Common myeloid progenitor, CD34-positive (primary cell): ENCODE results near the gene RBM38.

Experiments
- CTCF ChIA-PET: fragments of 350-600 bp; sonication (Branson Sonifier 250); formaldehyde crosslinking; loops from one replicate; lab custom pipeline; 2021; ENCODE audit warnings: antibody characterized with exemption; lab: Charles Lee
- POLR2A ChIA-PET: fragments of 350-600 bp; sonication (Branson Sonifier 250); formaldehyde crosslinking; loops from one replicate; lab custom pipeline; 2021; ENCODE audit warnings: antibody characterized with exemption; lab: Charles Lee
- DNase-seq, 3 donors: peaks; one replicate each; pipeline versions ENCODE4 v3.0.0 to v3.0.0-alpha.2; 2013
- H3K27ac ChIP-seq, 2 experiments: 1 replicate in 1 of 2; 2 replicates in 1 of 2; pipeline ENCODE4 v1.7.0; 2013; ENCODE audit warnings: inconsistent platforms in 2 of 2, low read length in 2 of 2, mild to moderate bottlenecking in 2 of 2, low read depth in 1 of 2, moderate library complexity in 1 of 2; ENCODE audit not compliant: severe bottlenecking in 2 of 2, insufficient read depth in 1 of 2, poor library complexity in 1 of 2
- H3K27me3 ChIP-seq, 5 experiments: replicated peaks in 2 of 5; 1 replicate in 3 of 5; 2 replicates in 2 of 5; pipeline versions ENCODE4 v1.6.1 to v1.7.0; 2013; ENCODE audit warnings: low read length in 4 of 5, mild to moderate bottlenecking in 2 of 5, moderate library complexity in 2 of 5, inconsistent platforms in 1 of 5; ENCODE audit not compliant: insufficient read depth in 5 of 5, control insufficient read depth in 4 of 5
- H3K36me3 ChIP-seq, 4 experiments: 1 replicate in 2 of 4; 2 replicates in 2 of 4; pipeline versions ENCODE4 v1.6.1 to v1.7.0; 2013; ENCODE audit warnings: low read length in 3 of 4, control low read depth in 1 of 4, mild to moderate bottlenecking in 1 of 4; ENCODE audit not compliant: control insufficient read depth in 4 of 4, insufficient read depth in 4 of 4
- H3K4me1 ChIP-seq, 4 experiments: 1 replicate in 3 of 4; 2 replicates in 1 of 4; pipeline versions ENCODE4 v1.6.1 to v1.7.1; 2013; ENCODE audit warnings: low read length in 3 of 4, mild to moderate bottlenecking in 3 of 4, control low read depth in 1 of 4, inconsistent platforms in 1 of 4, moderate library complexity in 1 of 4; ENCODE audit not compliant: control insufficient read depth in 4 of 4, insufficient read depth in 4 of 4; ENCODE audit errors: control extremely low read depth in 1 of 4
- H3K4me3 ChIP-seq, 7 experiments: 1 replicate in 4 of 7; 2 replicates in 3 of 7; pipeline versions ENCODE4 v1.5.1 to v1.7.0; 2013; ENCODE audit warnings: mild to moderate bottlenecking in 7 of 7, low read length in 6 of 7, moderate library complexity in 6 of 7, inconsistent platforms in 2 of 7, low read depth in 2 of 7, control low read depth in 1 of 7; ENCODE audit not compliant: insufficient read depth in 4 of 7, control insufficient read depth in 1 of 7; ENCODE audit errors: extremely low read depth in 1 of 7
- H3K9me3 ChIP-seq, 5 experiments: 1 replicate in 4 of 5; 2 replicates in 1 of 5; pipeline versions ENCODE4 v1.6.1 to v1.7.1; 2013; ENCODE audit warnings: low read length in 4 of 5, mild to moderate bottlenecking in 2 of 5, inconsistent platforms in 1 of 5, low read depth in 1 of 5, moderate library complexity in 1 of 5; ENCODE audit not compliant: control insufficient read depth in 4 of 5, insufficient read depth in 2 of 5; ENCODE audit errors: control extremely low read depth in 1 of 5
- WGBS: methylation state at CpG from one replicate; pipeline ENCODE4 v1.1.5; 2013; ENCODE audit not compliant: insufficient coverage; 5-methylcytosine and 5-hydroxymethylcytosine counted together

Gene RBM38

GRCh38 chr20:57411406-57412283 lies 20.4 kb downstream of the RBM38 start:
- H3K27me3 ChIP-seq = no peaks in the 10 kb centered on the region

DNA sequence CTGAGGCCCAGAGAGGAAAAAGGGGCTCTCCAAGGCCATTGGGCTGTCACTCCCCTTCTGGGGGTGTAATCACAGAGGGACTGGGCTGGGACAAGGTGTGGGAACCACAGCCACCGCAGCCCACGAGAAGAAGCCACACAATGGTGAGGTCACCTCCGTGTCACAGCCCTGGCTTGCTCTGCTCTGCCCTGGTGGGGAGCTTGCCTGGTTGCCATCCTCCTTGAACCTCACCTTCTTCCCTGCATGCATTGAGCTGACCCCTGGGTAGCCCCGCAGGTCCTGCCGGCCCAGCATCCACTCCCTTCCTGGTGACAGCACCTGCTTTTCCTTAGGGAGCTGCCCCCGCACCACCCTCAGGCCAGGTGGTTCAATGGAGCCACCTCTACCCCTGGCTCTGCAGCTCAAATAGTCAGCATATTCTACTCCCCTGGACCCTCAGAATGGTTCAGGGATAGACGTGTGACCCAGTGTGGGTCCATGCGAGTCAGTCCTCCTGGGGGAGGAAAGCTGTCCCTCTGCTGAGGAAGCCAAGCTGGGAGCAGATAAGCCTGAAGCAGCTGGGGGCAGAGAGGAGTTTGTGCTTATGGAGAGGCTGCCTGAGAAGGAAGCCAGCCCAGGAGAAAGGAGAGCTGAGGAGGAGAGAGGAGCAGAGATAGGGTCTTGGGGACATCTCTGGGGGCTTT lies 21.3 kb downstream of the RBM38 start:
- no peak overlapping the region for H3K27ac ChIP-seq
- CTCF ChIA-PET = interaction anchor here (0.9 to 2.0 kb wide), 14 partner anchors 8 to 87 kb away, joined by 3 to 12 read pairs (median 4); no protein-coding TSS in a partner anchor
- H3K4me1 ChIP-seq = peaks cover 0 to 27% (median 9%) of the 10 kb centered on the region in 4 experiments
- POLR2A ChIA-PET = interaction anchor here (0.6 to 1.1 kb wide), 3 partner anchors 11 to 64 kb away, joined by 3 read pairs; no protein-coding TSS in a partner anchor
- peaks cover 2 to 14% (median 11%) of the 10 kb centered on the region in 4 experiments for H3K36me3 ChIP-seq
- no peaks in the 10 kb centered on the region for H3K9me3 ChIP-seq
- peak in 1 of 3 donors; percentile 24 for DNase-seq
- H3K27me3 ChIP-seq = no peaks in the 10 kb centered on the region
- WGBS = 87% methylated on average over 7 of the region's 8 CpGs
- H3K4me3 ChIP-seq = no peak overlapping the region

More at GRCh38 chr20:57411406-57412283, 20.4 kb downstream of the RBM38 start:
- Histone ChIP-seq H3K36me3 (peaks cover 2 to 19% (median 11%) of the 10 kb centered on the region in 4 experiments), H3K9me3 (no peaks in the 10 kb centered on the region), H3K27ac (no peak overlapping the region), H3K4me3 (no peak overlapping the region), H3K4me1 (peaks cover 0 to 27% (median 9%) of the 10 kb centered on the region in 4 experiments)
- ChIA-PET POLR2A (interaction anchor here (0.6 kb wide), 1 partner anchor 65 kb away, joined by 3 read pairs; no protein-coding TSS in a partner anchor), CTCF (interaction anchor here (1.2 to 2.0 kb wide), 6 partner anchors 7 to 46 kb away, joined by 3 to 12 read pairs (median 5); no protein-coding TSS in a partner anchor)
- WGBS = 98% methylated on average over 29 of the region's 31 CpGs
- DNase-seq = no peak

DNA sequence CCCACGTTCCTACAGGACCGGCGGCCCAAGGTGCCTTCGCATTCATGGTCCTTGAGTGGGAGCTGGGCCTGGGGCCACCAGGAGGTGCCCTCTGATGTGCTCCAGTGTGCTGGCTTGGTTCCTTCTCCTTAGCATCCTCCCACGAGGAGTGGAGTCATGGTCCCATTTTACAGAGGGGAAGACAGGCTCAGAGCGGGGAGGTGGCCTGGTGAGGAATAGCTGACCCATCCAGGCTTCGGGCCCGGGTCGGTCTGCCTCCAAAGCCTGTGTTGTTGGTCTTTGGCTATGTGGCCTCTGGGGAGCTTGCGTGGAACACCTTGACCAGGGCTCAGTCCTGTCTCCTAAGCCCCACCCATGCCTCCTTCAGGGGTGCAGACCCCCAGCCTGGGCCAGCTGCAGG lies 22.8 kb downstream of the RBM38 start:
- WGBS = 98% methylated on average over 6 of the region's 10 CpGs
- Histone ChIP-seq H3K4me3 (no peak overlapping the region), H3K27ac (no peak overlapping the region), H3K9me3 (no peaks in the 10 kb centered on the region), H3K36me3 (peaks cover 0 to under 1% (median 0%) of the 10 kb centered on the region in 4 experiments), H3K4me1 (peaks cover 0 to 24% (median 9%) of the 10 kb centered on the region in 4 experiments), H3K27me3 (no peaks in the 10 kb centered on the region)
- ChIA-PET POLR2A (no interaction called here), CTCF (interaction anchor here (1.1 to 2.0 kb wide), 9 partner anchors 15 to 82 kb away, joined by 3 to 9 read pairs (median 5); no protein-coding TSS in a partner anchor)
- DNase-seq = no peak

DNA sequence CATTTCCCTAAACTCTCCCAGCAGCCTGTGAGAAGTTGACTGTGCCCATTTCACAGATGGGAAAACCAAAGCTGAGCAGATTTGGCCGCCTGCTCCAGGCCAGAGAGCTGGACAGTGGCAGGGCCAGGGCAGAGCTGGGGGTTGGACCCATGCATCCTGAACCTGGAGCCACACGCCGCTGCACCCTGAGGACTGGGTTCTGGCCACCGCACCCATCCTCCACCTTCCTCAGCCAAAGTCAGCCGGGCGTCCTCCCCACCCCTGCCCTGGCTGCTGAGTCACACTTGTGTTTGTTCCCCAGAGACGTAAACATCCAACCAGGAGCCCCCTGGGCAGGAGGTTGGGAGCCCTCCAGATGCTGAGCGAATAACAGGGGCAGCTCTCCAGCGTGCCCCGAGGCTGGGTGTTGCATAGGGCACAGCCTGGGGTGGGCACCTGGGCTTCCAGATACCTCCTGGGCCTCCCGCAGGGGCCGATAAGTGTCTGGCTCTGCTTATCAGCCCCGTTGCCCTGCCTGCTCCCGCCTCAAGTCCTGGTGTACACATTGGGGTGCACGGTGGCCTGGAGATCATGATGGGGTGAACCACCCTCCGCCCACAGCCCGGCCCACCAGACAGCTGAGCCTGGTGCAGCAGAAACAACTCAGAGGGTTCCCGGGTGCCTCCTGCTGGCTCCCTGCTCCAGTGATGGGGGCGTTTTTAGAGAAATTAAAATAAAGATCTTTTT lies 23.8 kb downstream of the RBM38 start:
- POLR2A ChIA-PET = interaction anchor here (0.5 kb wide), 1 partner anchor 79 kb away, joined by 3 read pairs; no protein-coding TSS in a partner anchor
- no peaks in the 10 kb centered on the region for H3K27me3 ChIP-seq
- no peaks in the 10 kb centered on the region for H3K9me3 ChIP-seq
- no peak overlapping the region for H3K4me3 ChIP-seq
- H3K4me1 ChIP-seq = peaks cover 0 to 18% (median 5%) of the 10 kb centered on the region in 4 experiments
- CTCF ChIA-PET = interaction anchor here (0.8 to 2.0 kb wide), 5 partner anchors 9 to 20 kb away, joined by 3 to 6 read pairs (median 5); no protein-coding TSS in a partner anchor
- H3K27ac ChIP-seq = peak overlapping the region in 1 of 2 experiments; percentile 9
- no peaks in the 10 kb centered on the region for H3K36me3 ChIP-seq
- WGBS = 55% methylated on average over 14 of the region's 19 CpGs
- peak; percentile 60 to 86 (median 78) for DNase-seq

- peak in 1 of 3 donors; percentile 26 for DNase-seq
- Histone ChIP-seq H3K27me3 (no peaks in the 10 kb centered on the region), H3K4me3 (no peak overlapping the region), H3K9me3 (no peaks in the 10 kb centered on the region), H3K27ac (no peak overlapping the region), H3K4me1 (peaks cover 0 to 13% (median 3%) of the 10 kb centered on the region in 4 experiments), H3K36me3 (no peaks in the 10 kb centered on the region)
- whole genome bisulfite sequencing = 88% methylated on average over 6 of the region's 11 CpGs
- POLR2A ChIA-PET = interaction anchor here (0.5 kb wide), 1 partner anchor 28 kb away, joined by 3 read pairs; no protein-coding TSS in a partner anchor
- CTCF ChIA-PET = interaction anchor here (1.2 to 2.0 kb wide), 5 partner anchors 10 to 20 kb away, joined by 3 to 6 read pairs (median 4); no protein-coding TSS in a partner anchor
These were observed 24.6 kb downstream of the RBM38 start for GRCh38 chr20:57415771-57416170.

GRCh38 chr20:57416296-57417022 lies 25.3 kb downstream of the RBM38 start:
- Histone ChIP-seq H3K9me3 (no peaks in the 10 kb centered on the region), H3K27ac (no peak overlapping the region), H3K36me3 (no peaks in the 10 kb centered on the region), H3K27me3 (no peaks in the 10 kb centered on the region), H3K4me1 (peaks cover 0 to 13% (median 3%) of the 10 kb centered on the region in 4 experiments), H3K4me3 (no peak overlapping the region)
- DNase-seq = no peak
- ChIA-PET POLR2A (interaction anchor here (0.5 kb wide), 1 partner anchor 27 kb away, joined by 3 read pairs; no protein-coding TSS in a partner anchor), CTCF (interaction anchor here (0.9 to 2.0 kb wide), 5 partner anchors 11 to 19 kb away, joined by 3 to 6 read pairs (median 3); no protein-coding TSS in a partner anchor)
- WGBS = 89% methylated on average over 13 of the region's 15 CpGs
